Measurements from ENCODE around the gene DTWD2. TPM values are rescaled to one million over a fixed set of nuclear protein-coding genes. Genes with fewer than 3 reads are reported as not detected.

Gene DTWD2
- total and polyA plus RNA-seq, 2 of the 4 experiments (the other 2 are of a cell fraction) = 1.2 to 1.8 TPM

DNA sequence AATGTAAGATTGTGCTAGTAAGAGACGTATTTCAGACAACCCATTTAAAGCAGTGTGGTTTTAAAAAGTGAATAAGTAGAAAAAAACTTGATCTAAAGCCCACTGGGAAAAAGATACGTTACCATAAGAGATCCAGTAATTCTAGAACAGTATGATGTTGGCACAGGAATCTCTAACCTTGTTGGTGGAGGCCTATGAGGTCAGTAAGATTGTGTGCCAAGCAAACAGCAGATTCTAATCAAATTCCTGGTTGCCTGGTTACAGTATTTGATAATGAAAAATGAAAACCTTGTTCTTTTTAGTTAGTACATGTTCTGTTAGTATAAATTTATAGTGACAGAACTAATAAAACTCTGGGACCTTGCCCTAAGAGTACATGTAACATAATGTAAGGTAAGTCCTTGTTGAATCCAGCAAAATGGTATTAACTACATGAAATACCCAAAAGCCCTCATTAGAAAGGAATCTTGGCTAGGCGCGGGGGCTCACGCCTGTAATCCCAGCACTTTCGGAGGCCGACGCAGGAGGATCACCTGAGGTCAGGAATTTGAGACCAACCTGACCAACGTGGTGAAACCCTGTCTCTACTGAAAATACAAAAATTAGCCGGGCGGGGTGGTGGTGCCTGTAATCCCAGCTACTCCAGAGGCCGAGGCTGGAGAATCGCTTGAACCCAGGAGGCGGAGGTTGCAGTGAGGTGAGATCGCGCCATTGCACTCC, 49.3 kb upstream of the DTWD2 start:
- no peak overlapping the region for H3K23ac ChIP-seq (ENCODE audit: low read depth, low read length)
- TF ChIP-seq SMC3 (IDR thresholded peaks at IDR 0.05; ENCODE audit: low read depth, low read length) (no peak), RCOR1 (IDR thresholded peaks at IDR 0.05; ENCODE audit: insufficient replicate concordance, low read length) (no peak), CEBPB (IDR thresholded peaks at IDR 0.05; ENCODE audit: low read depth, low read length) (no peak), USF2 (IDR thresholded peaks at IDR 0.05; ENCODE audit: low read depth, low read length) (no peak), FOS (IDR thresholded peaks at IDR 0.05; ENCODE audit: low read depth, low read length) (no peak), RFX5 (IDR thresholded peaks at IDR 0.05; ENCODE audit: low read depth, low read length) (no peak), CHD1 (IDR thresholded peaks at IDR 0.05; ENCODE audit: low read depth, low read length) (no peak), CTCF (conservative IDR thresholded peaks at IDR 0.05; ENCODE audit: low read depth, low read length) (no peak), ELK1 (IDR thresholded peaks at IDR 0.05; ENCODE audit: borderline replicate concordance, low read depth, low read length) (no peak), RAD21 (IDR thresholded peaks at IDR 0.05; ENCODE audit: low read length) (no peak), POLR2A (IDR thresholded peaks at IDR 0.05; ENCODE audit: low read depth, low read length) (no peak), BHLHE40 (IDR thresholded peaks at IDR 0.05; ENCODE audit: low read depth, low read length) (no peak), MAFK (IDR thresholded peaks at IDR 0.05; ENCODE audit: low read depth, low read length) (no peak), NFE2L2 (IDR thresholded peaks at IDR 0.05; ENCODE audit: low read depth, low read length) (no peak), MXI1 (IDR thresholded peaks at IDR 0.05; ENCODE audit: borderline replicate concordance, low read depth, low read length) (no peak), MAZ (IDR thresholded peaks at IDR 0.05; ENCODE audit: borderline replicate concordance, low read depth, low read length) (no peak)
- H4K91ac ChIP-seq (ENCODE audit: insufficient read depth, low read depth, low read length) = no peak overlapping the region
- no peak overlapping the region for H2AK9ac ChIP-seq (replicated peaks; ENCODE audit: low read depth, low read length, poor library complexity)
- BruUV-seq (replicated peaks) = no TSS peak
- H3K4ac ChIP-seq (ENCODE audit: low read depth, low read length) = no peak overlapping the region
- intact Hi-C loops (cut with micrococcal nuclease) (no loop called here), in situ Hi-C loops (cut with MboI; ENCODE audit: low sequenced_read_pairs) (no loop called here), dilution Hi-C loops (cut with HindIII; ENCODE audit: low sequenced_read_pairs, unreplicated experiment) (no loop called here)
- H4K20me1 ChIP-seq (ENCODE audit: insufficient read depth, low read length) = no peaks in the 10 kb centered on the region
- H3K9ac ChIP-seq (ENCODE audit: low read depth, low read length) = no peak overlapping the region
- DNase-seq (peak; percentile 8), ATAC-seq (ENCODE audit: low read depth) (no peak)
- no peak overlapping the region for H3K4me3 ChIP-seq (ENCODE audit: insufficient read depth, low read depth, low read length)
- H4K5ac ChIP-seq (ENCODE audit: low read depth, low read length) = no peak overlapping the region
- H2BK15ac ChIP-seq (ENCODE audit: low read depth, low read length) = no peak overlapping the region
- no peaks in the 10 kb centered on the region for H3K9me3 ChIP-seq (ENCODE audit: control insufficient read depth, insufficient read depth, low read length)
- no peak overlapping the region for H4K8ac ChIP-seq (ENCODE audit: low read depth in 2 of 2, low read length in 2 of 2)
- H2BK20ac ChIP-seq (ENCODE audit: low read depth, low read length) = no peak overlapping the region
- no peaks in the 10 kb centered on the region for H3K79me1 ChIP-seq (ENCODE audit: low read depth in 1 of 2, low read length in 2 of 2)
- H3K4me2 ChIP-seq (ENCODE audit: low read depth, low read length) = no peak overlapping the region
- H2BK5ac ChIP-seq (ENCODE audit: low read depth, low read length, poor library complexity, severe bottlenecking) = no peak overlapping the region
- WGBS, 2 experiments (ENCODE audit: extremely low coverage in 2 of 2, insufficient read length in 1 of 2) = 100% methylated on average over 4 of the region's 16 CpGs; no CpG with 5 or more reads in 1 of the 2 experiments
- H3K36me3 ChIP-seq (ENCODE audit: control insufficient read depth, insufficient read depth, low read length) = no peaks in the 10 kb centered on the region
- no peak overlapping the region for H3K14ac ChIP-seq (replicated peaks; ENCODE audit: low read depth, low read length)
- no peak overlapping the region for H2AFZ ChIP-seq (replicated peaks; ENCODE audit: low read length, poor library complexity)
- no peaks in the 10 kb centered on the region for H3K4me1 ChIP-seq (ENCODE audit: control insufficient read depth, insufficient read depth, low read length)
- ChIA-PET CTCF (no interaction called here), POLR2A (ENCODE audit: unreplicated experiment) (no interaction called here)
- no peak overlapping the region for H2AK5ac ChIP-seq (ENCODE audit: low read depth, low read length)
- no peak overlapping the region for H3K56ac ChIP-seq (ENCODE audit: extremely low read depth, insufficient read depth, low read length)
- H3K9me1 ChIP-seq (ENCODE audit: insufficient read depth, low read length) = no peaks in the 10 kb centered on the region
- H3K27ac ChIP-seq (ENCODE audit: insufficient read depth, low read length) = no peak overlapping the region
- H2BK120ac ChIP-seq (ENCODE audit: low read depth, low read length) = no peak overlapping the region
- H3K27me3 ChIP-seq (ENCODE audit: control insufficient read depth, insufficient read depth, low read length) = no peaks in the 10 kb centered on the region
- no peak overlapping the region for H3K18ac ChIP-seq (ENCODE audit: low read depth, low read length)
